HEK293 (cell line): ENCODE results near the gene FLOT2.
"Not testable (repeated sequence)": the region's sequence is repeated elsewhere in the genome, so short reads cannot be mapped to it uniquely, and the experiment has no call there.

Experiments used
- CTCF ChIA-PET: fragments of 350-600 bp; formaldehyde crosslinking; extraction: SDS; loops from one replicate; lab custom pipeline; 2021; ENCODE audit warnings: antibody characterized with exemption; lab: Yijun Ruan, JAX
- POLR2A ChIA-PET: fragments of 300-600 bp; formaldehyde crosslinking; extraction: SDS; loops from one replicate; lab custom pipeline; 2020; ENCODE audit warnings: antibody characterized with exemption, inconsistent platforms; lab: Yijun Ruan, JAX
- H3K27ac ChIP-seq: fragments of 200-500 bp; sonication (Bioruptor generic); 2 replicates; pipeline ENCODE4 v1.5.1; 2014; ENCODE audit warnings: low read depth, low read length, control low read depth, inconsistent platforms; ENCODE audit errors: extremely low read depth
- H3K36me3 ChIP-seq, 2 experiments: fragments of 200-500 bp in 1 of 2; sonication (Bioruptor generic) in 1 of 2; 1 replicate in 1 of 2; 2 replicates in 1 of 2; pipeline ENCODE4 v1.5.1; 2014 to 2017; ENCODE audit warnings: inconsistent platforms in 2 of 2, low read length in 2 of 2; ENCODE audit not compliant: control insufficient read depth in 2 of 2, insufficient read depth in 1 of 2
- H3K4me1 ChIP-seq: fragments of 200-500 bp; sonication (Bioruptor generic); 2 replicates; pipeline ENCODE4 v1.5.1; 2014; ENCODE audit warnings: mild to moderate bottlenecking, low read length, inconsistent platforms; ENCODE audit not compliant: control insufficient read depth, insufficient read depth
- H3K4me3 ChIP-seq: 2 replicates; pipeline ENCODE4 v1.5.1; 2011; ENCODE audit warnings: low read depth, mild to moderate bottlenecking, control low read depth, low read length, moderate library complexity
- H3K9me3 ChIP-seq: fragments of 200-500 bp; sonication (Bioruptor generic); 2 replicates; pipeline ENCODE4 v1.5.1; 2014; ENCODE audit warnings: low read depth, low read length, inconsistent platforms; ENCODE audit not compliant: control insufficient read depth, insufficient read depth
- EGR2 ChIP-seq: fragments of 450-650 bp; formaldehyde crosslinking; IDR thresholded peaks from 2 replicates; pipeline ENCODE4 v1.5.1; 2016; ENCODE audit warnings: low read depth, missing biosample characterization, missing genetic modification characterization
- PATZ1 ChIP-seq: fragments of 450-650 bp; formaldehyde crosslinking; IDR thresholded peaks from 2 replicates; pipeline ENCODE4 v1.5.1; 2016; ENCODE audit warnings: missing biosample characterization, missing genetic modification characterization
- PRDM1 ChIP-seq: fragments of 450-650 bp; formaldehyde crosslinking; IDR thresholded peaks from 2 replicates; pipeline ENCODE4; 2016; ENCODE audit warnings: missing biosample characterization, missing genetic modification characterization
- SCRT2 ChIP-seq: fragments of 450-650 bp; formaldehyde crosslinking; IDR thresholded peaks from 2 replicates; pipeline ENCODE4 v1.5.1; 2016; ENCODE audit warnings: missing biosample characterization, missing genetic modification characterization
- ZBTB8A ChIP-seq: fragments of 450-650 bp; formaldehyde crosslinking; IDR thresholded peaks from 2 replicates; pipeline ENCODE4 v1.5.1; 2016; ENCODE audit warnings: missing biosample characterization, missing genetic modification characterization
- ZNF114 ChIP-seq: fragments of 450-650 bp; formaldehyde crosslinking; IDR thresholded peaks from 2 replicates; pipeline ENCODE4 v1.5.0; 2017; ENCODE audit warnings: missing biosample characterization, missing genetic modification characterization
- ZNF211 ChIP-seq: fragments of 450-650 bp; formaldehyde crosslinking; IDR thresholded peaks from 2 replicates; pipeline ENCODE4 v1.5.1; 2016; ENCODE audit warnings: low read depth, missing biosample characterization, missing genetic modification characterization
- ZNF639 ChIP-seq: fragments of 450-650 bp; formaldehyde crosslinking; IDR thresholded peaks from 2 replicates; pipeline ENCODE4 v1.5.1; 2016; ENCODE audit warnings: missing biosample characterization, missing genetic modification characterization
- ZNF704 ChIP-seq: fragments of 450-650 bp; formaldehyde crosslinking; IDR thresholded peaks from 2 replicates; pipeline ENCODE4 v1.5.1; 2016; ENCODE audit warnings: missing biosample characterization, missing genetic modification characterization
- ZNF777 ChIP-seq: fragments of 450-650 bp; formaldehyde crosslinking; IDR thresholded peaks from 2 replicates; pipeline ENCODE4 v1.5.1; 2017; ENCODE audit warnings: missing biosample characterization, missing genetic modification characterization, borderline replicate concordance

Gene FLOT2

GRCh38 chr17:28895794-28896447 is 1.6 kb downstream of the FLOT2 start:
- Histone ChIP-seq H3K9me3 (no peaks in the 10 kb centered on the region), H3K4me1 (peaks cover 9% of the 10 kb centered on the region; the same call in 1 of the 2 replicates), H3K27ac (no peak overlapping the region), H3K4me3 (peak overlapping the region; percentile 88; the same call in 1 of the 2 replicates), H3K36me3 (peaks cover 0 to 16% of the 10 kb centered on the region in 2 experiments; a peak in 2 of 3 replicates)
- ChIA-PET POLR2A (interaction anchor here (1.1 to 2.6 kb wide), 4 partner anchors 11 to 185 kb away, joined by 3 to 12 read pairs (median 8); partner anchors contain the start of genes PHF12 and PROCA1), CTCF (interaction anchor here (0.7 to 18.6 kb wide), 6 partner anchors 16 to 168 kb away, joined by 3 to 142 read pairs (median 3); partner anchors contain the start of genes NEK8 and TLCD1)
- TF ChIP-seq ZNF114 (no peak), PATZ1 (tag by site-specific recombination) (0 out of 2 replicates have a peak, but pooled peaks have one; percentile 37), SCRT2 (tag by site-specific recombination) (peak; percentile 36; the same call in 1 of the 2 replicates)

- H3K36me3 ChIP-seq, H3K27ac ChIP-seq, H3K4me3 ChIP-seq, H3K9me3 ChIP-seq, H3K4me1 ChIP-seq: not testable (repeated sequence)
- TF ChIP-seq ZNF211 = 0 out of 2 replicates have a peak, but pooled peaks have one; percentile 23
- peak; percentile 71; the same call in 1 of the 2 replicates for TF ChIP-seq ZBTB8A (tag by site-specific recombination)
- 0 out of 2 replicates have a peak, but pooled peaks have one; percentile 41 for TF ChIP-seq PRDM1 (tag by site-specific recombination)
- CTCF ChIA-PET = interaction anchor here (0.5 to 18.6 kb wide), 7 partner anchors 9 to 457 kb away, joined by 3 to 142 read pairs (median 3); partner anchors contain the start of gene DHRS13
- POLR2A ChIA-PET = interaction anchor here (0.7 to 1.3 kb wide), 4 partner anchors 29 to 174 kb away, joined by 3 to 4 read pairs (median 3); partner anchors contain the start of genes FAM222B and RPL23A
These were observed 4.0 kb downstream of the FLOT2 start for GRCh38 chr17:28893248-28894183.

- ChIA-PET CTCF (interaction anchor here (0.6 to 18.6 kb wide), 5 partner anchors 10 to 246 kb away, joined by 3 to 142 read pairs (median 5); partner anchors contain the start of gene DHRS13), POLR2A (interaction anchor here (0.5 kb wide), 1 partner anchor 135 kb away, joined by 3 read pairs; no protein-coding TSS in a partner anchor)
- H3K9me3 ChIP-seq = no peaks in the 10 kb centered on the region
- TF ChIP-seq ZNF639 = no peak
- peak; percentile 36 for TF ChIP-seq EGR2
- no peak for TF ChIP-seq ZNF777 (tag by site-specific recombination)
- no peak for TF ChIP-seq ZNF704 (tag by site-specific recombination)
- TF ChIP-seq, all 188 proteins: peak for 1
- H3K36me3 ChIP-seq = peaks cover 0 to 16% of the 10 kb centered on the region in 2 experiments; a peak in 2 of 3 replicates
- peaks cover 4% of the 10 kb centered on the region; the same call in 1 of the 2 replicates for H3K4me1 ChIP-seq
- 0 out of 2 replicates have a peak overlapping the region, but pooled peaks have one; percentile 17 for H3K27ac ChIP-seq
- H3K4me3 ChIP-seq = no peak overlapping the region
These were observed 5.5 kb downstream of the FLOT2 start for GRCh38 chr17:28892024-28892423.
